Measurements from ENCODE around the gene CEP68. TPM values are rescaled to one million over a fixed set of nuclear protein-coding genes. Genes with fewer than 3 reads are reported as not detected.
A peak's percentile ranks its signal among the peaks of the same experiment; 100 is the strongest.
"Not testable (repeated sequence)": the region's sequence is repeated elsewhere in the genome, so short reads cannot be mapped to it uniquely, and the experiment has no call there.

Gene CEP68
- polyA plus RNA-seq, 12 donors: 20.9 to 35.6 (median 27.6) TPM; not detected in 1

DNA sequence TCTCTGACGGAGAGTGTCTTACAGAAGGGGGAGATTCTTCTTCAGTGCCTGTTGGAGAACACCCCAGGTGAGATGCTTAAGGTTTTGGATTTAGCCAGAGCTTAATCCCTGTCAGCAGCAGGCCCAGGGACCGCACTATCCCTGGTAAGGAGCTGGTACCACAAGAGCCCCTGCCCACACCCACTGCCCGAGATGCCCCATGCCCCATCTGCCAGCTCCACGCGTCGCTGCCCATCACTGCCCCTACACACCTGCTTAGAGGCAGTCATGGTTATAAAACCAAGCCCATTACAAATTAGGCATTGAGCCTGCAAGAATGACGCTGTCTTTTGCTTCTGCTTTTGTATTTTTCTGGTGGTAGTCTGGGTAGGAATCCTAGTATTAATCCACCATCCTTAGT is 21.7 kb downstream of the CEP68 start:
- DNase-seq: no peak

DNA sequence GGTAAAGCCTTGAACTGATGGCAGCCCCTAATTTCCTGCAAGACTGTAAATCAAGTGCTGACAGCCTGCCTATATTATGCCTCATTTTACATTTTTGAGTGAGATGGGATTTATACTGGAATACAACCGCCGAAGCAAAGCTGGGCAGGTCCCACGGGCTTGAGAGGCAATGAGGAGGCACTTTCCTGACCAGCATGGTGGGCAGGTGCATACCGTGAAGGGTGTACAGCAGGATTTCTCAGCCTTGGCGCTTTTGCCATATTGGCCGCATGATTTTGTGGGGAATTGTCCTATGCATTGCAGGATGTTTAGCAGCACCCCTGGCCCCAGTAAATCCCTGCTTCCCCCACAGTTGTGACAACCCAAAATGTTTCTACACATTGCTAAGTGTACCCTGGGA is 22.8 kb downstream of the CEP68 start:
- no peak for DNase-seq

DNA sequence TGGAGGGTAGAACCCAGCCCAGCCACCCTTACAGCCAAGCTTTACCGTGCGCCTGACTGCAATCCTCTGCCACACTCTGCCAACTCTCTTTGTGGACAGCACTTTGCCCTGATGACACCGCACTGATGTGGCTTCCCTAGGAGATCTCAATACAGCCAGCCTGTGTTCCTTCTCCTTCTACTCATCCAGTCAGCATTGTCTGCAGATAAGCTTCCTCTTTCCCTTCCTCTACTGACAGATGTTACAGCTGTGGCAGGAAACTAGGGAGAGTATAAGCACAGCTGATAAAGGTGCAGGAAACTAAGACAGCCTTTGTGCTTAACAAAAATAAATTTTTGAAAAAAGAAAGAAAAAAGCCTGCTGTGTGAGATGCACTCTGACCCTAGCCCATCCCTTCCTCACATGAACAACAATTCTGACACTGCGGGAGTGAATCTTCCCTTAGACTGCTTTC is 25.0 kb downstream of the CEP68 start:
- no peak for DNase-seq

DNA sequence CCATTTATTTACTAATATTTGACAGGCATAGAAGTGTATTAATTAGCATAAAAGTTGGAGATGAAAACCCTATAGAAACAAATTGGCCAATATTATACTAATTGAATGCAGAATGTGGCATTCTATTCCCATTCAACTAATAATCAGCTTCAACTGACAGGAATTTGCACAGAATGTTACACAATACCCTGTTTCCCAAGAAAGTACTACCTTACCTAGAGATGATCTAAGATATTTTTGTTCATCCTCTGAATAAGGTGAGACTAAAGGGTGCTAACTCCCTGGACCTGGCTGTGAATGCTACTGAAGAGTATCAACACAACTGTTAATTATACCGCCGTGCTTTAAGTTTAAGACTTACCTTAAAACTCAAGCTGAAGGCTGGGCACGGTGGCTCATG is 28.9 kb downstream of the CEP68 start:
- DNase-seq: no peak

DNA sequence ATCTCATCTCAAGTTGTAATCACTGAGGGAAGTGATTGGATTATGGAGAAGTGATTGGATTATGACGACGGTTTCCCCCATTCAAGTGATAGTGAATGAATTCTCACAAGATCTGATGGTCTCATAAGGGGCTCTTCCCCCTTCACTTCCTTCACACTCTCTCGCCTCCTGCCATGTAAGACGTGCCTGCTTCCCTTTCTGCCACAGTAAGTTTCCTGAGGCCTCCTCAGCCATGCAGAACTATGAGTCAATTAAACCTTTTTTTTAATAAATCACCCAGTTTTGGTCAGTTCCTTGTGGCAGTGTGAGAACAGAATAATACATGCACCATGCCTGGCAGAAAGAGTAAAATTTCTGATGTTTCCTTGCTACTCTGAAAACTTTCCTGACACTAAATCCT is 36.6 kb downstream of the CEP68 start:
- no peak for DNase-seq

DNA sequence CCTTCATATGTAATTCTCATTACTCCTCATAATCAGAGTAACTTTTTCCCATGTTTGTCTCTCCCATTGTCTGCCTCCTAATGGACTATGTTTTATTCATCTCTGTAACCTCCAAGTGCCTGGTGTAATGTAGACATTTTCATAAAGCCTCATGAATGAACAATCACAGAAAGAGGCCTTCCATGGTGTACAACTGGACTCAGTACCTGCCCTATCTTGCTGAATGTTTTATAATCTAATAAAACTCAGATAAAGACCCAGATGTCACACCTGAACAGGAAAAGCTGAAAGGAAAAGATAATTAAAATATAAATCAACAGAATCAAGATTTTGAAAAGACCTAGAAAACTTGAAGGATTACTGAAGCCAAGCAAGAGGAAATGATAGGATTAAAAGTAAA is 37.0 kb downstream of the CEP68 start:
- no peak for DNase-seq

DNA sequence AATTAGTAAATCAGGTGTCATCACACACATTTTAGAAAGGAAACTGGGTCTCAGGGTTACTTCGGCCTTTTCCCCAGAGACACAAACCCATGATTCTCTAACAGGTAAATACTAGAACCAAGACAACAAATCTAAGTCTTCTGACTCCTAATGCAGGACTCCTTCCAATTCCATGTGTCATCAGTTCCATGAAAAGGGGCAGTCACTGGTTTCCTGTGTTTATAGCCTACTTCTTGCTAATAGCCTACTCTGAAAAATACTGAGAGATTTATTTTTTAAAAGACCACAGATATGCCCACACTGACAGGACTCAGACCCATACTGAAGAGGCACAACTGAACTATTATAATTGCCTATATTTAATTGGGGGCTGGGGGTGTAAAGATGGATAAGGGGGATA is 40.7 kb downstream of the CEP68 start:
- DNase-seq: no peak

DNA sequence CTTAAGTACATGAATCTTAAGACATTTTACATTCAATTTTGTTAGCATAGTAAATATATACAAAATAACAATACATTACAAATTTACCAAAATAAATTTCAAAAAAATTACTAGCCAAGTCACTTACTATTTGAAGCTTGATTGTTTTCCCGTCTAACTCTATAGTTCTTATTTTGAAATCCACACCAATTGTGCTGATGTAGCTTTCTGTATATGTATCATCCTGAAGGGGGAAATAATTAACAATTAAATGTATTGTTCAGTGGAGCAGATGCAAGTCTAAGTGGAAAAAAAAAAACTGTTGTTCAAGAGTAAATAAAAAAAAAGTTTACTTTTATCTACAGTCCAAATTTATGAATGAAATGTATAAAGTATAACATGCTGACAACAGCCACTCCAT is 41.6 kb downstream of the CEP68 start:
- no peak for DNase-seq

DNA sequence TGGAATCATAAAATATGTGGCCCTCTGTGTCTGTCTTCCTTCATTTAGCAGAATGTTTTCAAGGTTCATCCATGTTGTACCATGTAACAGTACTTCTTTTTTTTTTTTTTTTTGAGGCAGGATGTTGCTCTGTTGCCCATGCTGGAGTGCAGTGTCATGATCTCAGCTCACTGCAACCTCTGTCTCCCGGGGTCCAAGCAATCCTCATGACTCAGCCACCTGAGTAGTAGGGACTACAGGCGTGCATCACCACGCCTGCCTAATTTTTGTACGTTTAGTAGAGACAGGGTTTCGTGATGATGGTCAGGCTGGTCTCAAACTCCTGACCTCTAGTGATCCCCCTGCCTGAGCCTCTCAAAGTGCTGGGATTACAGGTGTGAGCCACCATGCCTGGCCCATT is 42.5 kb downstream of the CEP68 start:
- DNase-seq: no peak

DNA sequence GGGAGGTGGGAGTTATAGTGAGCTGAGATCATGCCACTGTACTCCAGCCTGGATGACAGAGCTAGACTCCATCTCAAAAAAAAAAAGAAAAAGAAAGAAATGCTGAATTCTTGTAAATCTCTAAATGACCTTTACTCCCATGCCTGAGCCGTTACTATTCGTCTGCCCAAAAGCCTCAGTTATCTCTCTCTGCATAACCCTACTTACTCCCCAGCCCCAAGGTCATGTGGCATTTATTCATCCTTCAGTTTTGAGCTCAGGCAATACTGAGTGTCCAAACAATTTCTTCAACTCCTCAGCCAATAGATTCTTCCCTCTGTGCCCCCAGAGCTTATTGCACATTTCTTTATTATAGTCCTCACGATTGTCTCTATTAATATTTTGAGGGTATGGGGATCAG is 44.9 kb downstream of the CEP68 start:
- DNase-seq: no peak

DNA sequence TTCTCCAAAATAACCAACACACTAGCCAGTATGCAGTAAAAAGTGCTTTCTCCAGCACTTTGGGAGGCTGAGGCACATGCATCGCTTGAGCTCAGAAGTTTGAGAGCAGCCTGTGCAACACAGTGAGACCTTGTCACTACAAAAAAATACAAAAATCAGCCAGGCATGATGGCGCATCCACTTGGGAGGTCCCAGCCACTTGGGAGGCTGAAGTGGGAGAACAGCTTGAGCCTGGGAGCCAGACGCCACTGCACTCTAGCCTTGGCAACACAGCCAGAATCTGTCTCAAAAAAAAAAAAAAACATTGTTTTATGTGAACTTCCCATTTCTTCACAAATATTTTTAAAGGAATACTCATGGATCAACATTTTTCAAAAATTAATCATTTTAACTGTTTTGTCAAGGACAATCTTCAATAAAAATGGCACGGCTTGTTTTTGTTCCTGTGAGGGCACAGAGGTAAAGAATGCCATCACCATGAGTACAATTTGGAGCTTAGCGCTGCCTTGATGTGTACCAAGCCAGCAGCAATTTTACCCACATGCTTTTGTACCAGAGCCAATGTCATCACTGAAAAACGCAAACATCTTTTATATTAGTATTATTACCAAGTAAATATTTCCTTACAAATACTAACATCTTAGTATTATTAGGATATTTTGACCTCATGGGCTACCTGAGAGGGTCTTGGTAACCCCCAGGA is 46.9 kb downstream of the CEP68 start:
- DNase-seq: no peak

DNA sequence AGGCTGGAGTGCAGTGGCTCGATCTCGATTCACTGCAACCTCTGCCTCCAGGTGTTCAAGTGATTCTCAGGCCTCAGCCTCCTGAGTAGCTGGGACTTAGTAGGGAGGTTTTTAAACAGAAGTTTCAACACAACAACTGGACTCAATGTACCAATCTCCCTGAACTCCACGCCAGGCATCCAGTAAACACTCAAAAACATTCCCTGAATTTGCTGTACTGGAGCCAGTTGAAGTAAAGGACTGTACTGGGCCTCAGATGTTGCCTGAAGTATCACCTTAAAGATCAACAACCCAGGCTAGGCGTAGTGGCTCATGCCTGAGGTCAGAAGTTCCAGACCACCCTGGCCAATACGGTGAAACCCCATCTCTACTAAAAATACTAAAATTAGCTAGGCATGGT is 51.3 kb downstream of the CEP68 start:
- no peak for DNase-seq

DNA sequence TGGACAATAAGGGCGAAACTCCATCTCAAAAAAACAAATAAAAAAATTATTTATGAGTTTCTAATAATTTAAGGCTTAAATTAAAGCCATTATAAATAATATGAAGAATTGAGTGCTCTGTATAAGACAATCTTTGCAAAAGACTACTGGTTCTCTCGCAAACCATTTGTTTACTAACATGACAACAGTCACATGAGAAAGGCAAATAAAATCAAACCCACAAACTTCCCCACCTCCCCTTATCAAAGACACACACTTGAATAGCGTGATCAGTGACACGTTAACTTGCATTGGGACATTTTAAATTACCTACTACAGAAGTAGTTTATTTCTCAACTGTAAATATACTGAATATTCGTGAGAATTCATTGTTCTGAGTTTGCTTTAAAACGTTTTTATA is 52.6 kb downstream of the CEP68 start:
- DNase-seq: no peak

DNA sequence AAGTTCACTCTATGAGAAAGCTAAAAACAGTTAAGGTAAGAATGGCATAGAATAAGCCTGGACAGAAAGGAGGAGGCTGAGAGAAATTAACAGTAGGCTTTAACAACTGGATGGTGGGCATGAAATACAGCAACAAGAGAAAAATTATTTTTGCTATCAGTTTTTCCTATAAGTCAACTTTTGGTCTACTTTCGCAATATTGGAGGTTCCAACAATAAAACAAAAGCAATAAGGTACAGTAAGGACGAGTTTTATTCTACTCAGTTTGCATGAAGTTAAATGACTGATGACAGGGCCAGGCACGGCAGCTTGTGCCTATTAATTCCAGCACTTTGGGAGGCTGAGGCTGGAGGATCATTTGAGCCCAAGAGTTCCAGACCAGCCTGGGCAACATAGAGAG is 56.4 kb downstream of the CEP68 start:
- no peak for DNase-seq

DNA sequence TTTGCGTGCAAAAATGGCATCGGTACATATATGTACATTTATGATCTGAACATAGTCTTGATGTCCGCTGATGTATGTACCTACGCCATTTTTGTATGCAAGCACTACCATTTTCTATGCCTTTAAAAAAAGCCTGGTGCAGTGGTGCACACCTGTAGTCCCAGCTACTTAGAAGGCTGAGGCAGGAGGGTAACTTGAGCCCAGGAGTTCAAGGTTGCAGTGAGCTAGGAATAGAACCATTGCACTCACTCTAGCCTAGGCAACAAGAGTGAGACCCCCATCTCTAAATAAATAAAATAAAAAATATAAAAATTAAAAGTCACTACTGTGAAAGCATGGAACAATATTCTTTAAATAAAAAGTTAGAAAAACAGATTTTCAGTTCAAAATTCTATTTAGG is 57.0 kb downstream of the CEP68 start:
- DNase-seq: no peak

DNA sequence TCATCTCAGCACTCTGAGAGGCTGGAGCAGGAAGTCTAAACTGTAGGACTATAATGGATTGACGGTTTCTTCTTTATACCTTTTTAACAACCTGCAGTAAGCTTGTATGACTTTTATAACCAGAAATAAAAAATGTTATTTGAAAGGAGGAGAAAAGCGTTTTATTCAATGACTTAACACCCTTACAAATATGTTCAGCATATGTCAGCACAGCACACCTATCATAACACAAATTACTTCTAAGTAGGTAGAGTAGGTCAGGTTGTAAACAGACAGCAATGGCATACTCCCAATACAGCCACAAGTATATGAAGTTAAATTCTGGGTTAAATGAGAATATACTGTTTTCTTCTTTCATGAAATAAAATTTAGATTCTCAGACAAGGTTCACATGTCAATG is 57.6 kb downstream of the CEP68 start:
- no peak for DNase-seq

DNA sequence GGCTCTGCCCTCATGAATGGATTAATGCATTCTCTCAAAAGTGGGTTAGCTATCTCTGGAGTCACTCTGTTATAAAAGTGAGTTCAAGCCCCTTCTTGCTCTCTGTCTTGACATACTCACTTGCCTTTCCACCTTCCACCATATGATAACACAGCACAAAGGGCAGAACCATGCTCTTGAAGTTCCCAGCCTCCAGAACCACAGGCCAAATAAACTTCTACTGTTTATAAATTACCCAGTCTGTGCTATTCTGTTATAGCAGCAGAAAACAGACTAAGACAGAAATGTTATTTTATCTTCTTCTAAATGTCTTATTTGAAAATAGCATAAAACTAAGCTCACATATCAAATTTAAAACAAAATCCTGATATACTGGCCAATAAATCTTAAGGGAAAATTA is 58.7 kb downstream of the CEP68 start:
- DNase-seq: no peak

DNA sequence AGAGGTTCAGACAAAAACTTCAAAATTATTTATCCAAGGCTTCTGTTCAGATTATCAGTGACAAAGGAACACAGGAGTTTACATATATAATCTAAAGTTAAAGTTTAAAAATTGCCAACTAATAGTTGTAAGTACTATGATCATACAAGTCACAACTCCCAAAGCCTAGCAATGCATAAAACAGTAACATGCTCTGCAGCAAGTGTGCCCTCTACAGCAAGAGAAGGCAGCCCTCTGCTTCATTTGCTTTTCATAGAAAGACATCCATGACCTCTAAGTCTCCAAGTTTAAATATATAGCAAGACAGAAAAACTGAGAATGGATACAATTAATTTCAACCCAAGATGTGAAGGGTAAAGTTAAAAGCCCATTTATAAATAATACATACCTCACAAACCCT is 60.4 kb downstream of the CEP68 start:
- DNase-seq: no peak

DNA sequence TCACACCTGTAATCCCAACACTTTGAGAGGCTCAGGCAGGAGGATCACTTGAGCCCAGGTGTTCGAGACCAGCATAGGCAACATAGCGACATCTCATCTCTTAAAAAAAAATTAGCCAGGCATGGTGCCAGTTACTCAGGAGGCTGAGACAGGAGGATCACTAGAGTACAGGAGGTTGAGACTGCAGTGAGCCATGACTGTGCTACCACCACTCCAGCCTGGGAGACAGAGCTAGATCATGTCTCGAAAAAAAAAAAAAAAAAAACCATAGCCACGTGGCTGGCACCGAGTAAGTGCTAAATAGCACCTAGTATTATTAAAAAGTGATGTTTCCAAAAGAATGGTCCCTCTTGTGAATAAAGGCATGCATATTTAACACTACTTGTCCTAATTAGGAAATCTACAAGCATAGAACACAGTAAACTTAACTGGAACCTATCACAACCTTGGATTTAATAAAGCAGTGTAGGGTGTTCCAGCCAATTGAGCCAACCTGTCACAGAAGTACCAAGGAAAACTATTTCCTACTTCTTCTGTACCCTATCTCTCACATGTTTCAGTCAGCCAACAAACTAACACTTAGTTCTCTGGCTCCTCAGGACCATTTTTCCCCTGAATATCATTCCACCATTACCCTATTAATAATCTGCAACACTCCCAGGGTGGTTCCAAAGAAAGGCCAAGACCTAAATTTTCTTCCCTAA is 64.9 kb downstream of the CEP68 start:
- no peak for DNase-seq

DNA sequence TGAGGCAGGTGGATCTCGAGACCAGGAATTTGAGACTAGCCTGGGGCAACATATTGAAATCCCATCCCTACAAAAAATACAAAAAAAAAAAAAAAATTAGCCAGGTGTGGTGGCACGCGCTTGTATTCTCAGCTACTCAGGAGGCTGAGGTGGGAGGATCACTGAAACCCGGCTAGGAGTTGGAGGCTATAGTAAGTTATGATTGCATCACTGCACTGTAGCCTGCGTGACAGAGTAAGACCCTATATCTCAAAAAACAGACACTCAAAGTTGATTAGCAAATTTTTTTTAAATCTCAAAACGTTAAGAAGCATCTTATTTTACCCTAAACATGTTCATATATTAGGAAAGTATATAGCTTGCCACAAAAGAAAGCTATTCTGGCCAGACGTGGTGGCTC is 66.1 kb downstream of the CEP68 start:
- DNase-seq: no peak

DNA sequence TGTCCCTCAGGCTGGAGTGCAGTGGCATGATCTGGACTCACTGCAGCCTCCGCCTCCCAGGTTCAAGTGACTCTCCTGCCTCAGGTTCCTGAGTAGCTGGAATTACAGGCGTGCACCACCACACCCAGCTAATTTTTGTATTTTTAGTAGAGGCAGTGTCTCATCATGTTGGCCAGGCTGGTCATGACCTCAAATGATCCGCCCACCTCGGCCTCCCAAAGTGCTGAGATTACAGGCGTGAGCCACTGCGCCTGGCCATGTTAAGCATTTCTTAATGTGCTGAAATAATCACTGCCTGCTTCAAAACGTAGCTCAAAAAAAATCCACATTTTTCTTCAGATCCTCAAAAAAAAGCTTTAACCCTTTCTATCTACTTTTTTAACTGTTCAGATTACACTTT is 69.2 kb downstream of the CEP68 start:
- not testable (repeated sequence) for DNase-seq

DNA sequence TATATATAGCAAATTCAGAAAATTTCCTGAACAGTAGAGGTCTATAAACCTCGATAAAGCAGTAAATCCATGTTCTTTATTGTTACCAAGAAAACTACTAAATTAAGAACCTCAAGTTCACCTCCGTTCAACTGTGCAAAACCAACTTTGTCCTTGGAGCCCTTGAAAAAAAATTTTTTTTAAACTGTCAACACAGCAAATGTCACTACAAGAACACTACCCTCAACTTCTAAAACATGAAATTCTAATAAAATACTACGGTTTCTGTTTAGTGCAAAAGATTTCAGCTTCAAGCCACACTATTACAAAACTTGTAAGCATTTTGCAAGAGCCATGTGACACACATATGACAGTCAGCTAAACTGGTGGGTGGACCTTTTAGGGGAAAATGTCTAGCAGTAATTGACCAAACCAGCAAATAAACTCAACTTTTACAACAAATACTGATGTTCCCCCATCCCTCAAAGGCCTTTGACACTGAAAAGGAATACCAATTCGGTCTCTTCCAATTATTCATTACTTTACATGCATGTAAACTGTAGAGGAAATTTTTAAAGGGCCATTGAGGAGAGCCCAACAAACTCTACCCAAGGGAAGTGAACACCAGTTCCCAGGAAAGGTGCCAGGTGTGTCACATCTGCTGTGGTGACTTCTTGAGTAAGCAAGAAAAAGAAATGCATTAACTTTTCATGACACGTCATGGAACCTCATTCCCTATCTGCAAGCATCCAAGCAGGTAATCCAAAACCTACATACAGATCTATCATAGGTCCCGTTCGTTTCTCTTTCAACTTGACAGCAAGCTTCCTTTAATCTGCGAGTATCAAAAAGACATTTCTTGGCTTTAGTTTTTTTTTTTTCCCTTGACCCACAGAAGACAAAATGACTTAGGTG is 72.3 kb downstream of the CEP68 start:
- peak; percentile 34 for DNase-seq
